HK-2 (cell line): Measurements from ENCODE around the gene VCY1B.
"Not testable (repeated sequence)": the region's sequence is repeated elsewhere in the genome, so short reads cannot be mapped to it uniquely, and the experiment has no call there.

Experiments
- DNase-seq: peaks from one replicate; pipeline ENCODE4 v3.0.0-alpha.2; 2018; ENCODE audit not compliant: unreplicated experiment

Gene VCY1B

GRCh38 chrY:14055927-14056326 lies at the start of gene VCY1B:
Gene VCY1B, plus strand, starts transcription at chrY:14056227. Its CDS starts 63 bp downstream, at chrY:14056290.
- not testable (repeated sequence) for DNase-seq

GRCh38 chrY:14011916-14012315 lies 44.1 kb upstream of the VCY1B start:
- DNase-seq, result not testable (repeated sequence)

GRCh38 chrY:14030395-14030794 lies 25.6 kb upstream of the VCY1B start:
- not testable (repeated sequence) for DNase-seq

GRCh38 chrY:14085877-14086276 lies 29.9 kb downstream of the VCY1B start:
- DNase-seq, result no peak
